H1 (cell line): ENCODE data around the gene CGNL1.

Experiments used
- BCL11A ChIP-seq, 2 experiments: IDR thresholded peaks; one replicate each; pipeline ENCODE4 v1.6.1; 2011; ENCODE audit warnings: low read depth in 2 of 2, low read length in 2 of 2, mild to moderate bottlenecking in 2 of 2
- CHD2 ChIP-seq: IDR thresholded peaks from 2 replicates; pipeline ENCODE4 v1.6.1; 2012; ENCODE audit warnings: low read length, improper control_type of control experiment
- HDAC6 ChIP-seq: IDR thresholded peaks from one replicate; pipeline ENCODE4 v1.7.1; 2012; ENCODE audit warnings: low read depth, mild to moderate bottlenecking, inconsistent platforms, low read length, moderate library complexity
- POLR2A ChIP-seq, 2 experiments: IDR thresholded peaks; 1 replicate in 1 of 2; 2 replicates in 1 of 2; pipeline ENCODE4 v1.6.1; 2011; ENCODE audit warnings: low read depth in 2 of 2, low read length in 2 of 2, mild to moderate bottlenecking in 2 of 2; ENCODE audit errors: control extremely low read depth in 1 of 2
- POLR2AphosphoS5 ChIP-seq: IDR thresholded peaks from 2 replicates; pipeline ENCODE4 v1.6.1; 2011; ENCODE audit warnings: low read depth, low read length
- TBP ChIP-seq: IDR thresholded peaks from 2 replicates; pipeline ENCODE4 v1.6.1; 2011; ENCODE audit warnings: low read depth, low read length, improper control_type of control experiment
- TCF12 ChIP-seq: IDR thresholded peaks from 2 replicates; pipeline ENCODE4 v1.6.1; 2011; ENCODE audit warnings: low read depth, mild to moderate bottlenecking, low read length
- TEAD4 ChIP-seq: IDR thresholded peaks from 2 replicates; pipeline ENCODE4 v1.6.1; 2012; ENCODE audit warnings: low read depth, low read length, inconsistent platforms, mixed read lengths
- ZNF274 ChIP-seq: IDR thresholded peaks from 2 replicates; pipeline ENCODE4 v1.7.0; 2012; ENCODE audit warnings: low read length, borderline replicate concordance; ENCODE audit errors: extremely low read depth
- TF ChIP-seq, protein P1 (sequence below), 3 experiments: IDR thresholded peaks; 1 replicate in 2 of 3; 2 replicates in 1 of 3; pipeline versions ENCODE4 v1.5.1 to v1.6.1; 2011; ENCODE audit warnings: low read length in 3 of 3, mild to moderate bottlenecking in 3 of 3, inconsistent platforms in 2 of 3, low read depth in 1 of 3, moderate library complexity in 1 of 3; ENCODE audit not compliant: insufficient read depth in 1 of 3; ENCODE audit errors: control extremely low read depth in 1 of 3
- TF ChIP-seq, protein P2 (sequence below): IDR thresholded peaks from 2 replicates; pipeline ENCODE4 v1.6.1; 2012; ENCODE audit warnings: low read length, inconsistent platforms

DNA sequence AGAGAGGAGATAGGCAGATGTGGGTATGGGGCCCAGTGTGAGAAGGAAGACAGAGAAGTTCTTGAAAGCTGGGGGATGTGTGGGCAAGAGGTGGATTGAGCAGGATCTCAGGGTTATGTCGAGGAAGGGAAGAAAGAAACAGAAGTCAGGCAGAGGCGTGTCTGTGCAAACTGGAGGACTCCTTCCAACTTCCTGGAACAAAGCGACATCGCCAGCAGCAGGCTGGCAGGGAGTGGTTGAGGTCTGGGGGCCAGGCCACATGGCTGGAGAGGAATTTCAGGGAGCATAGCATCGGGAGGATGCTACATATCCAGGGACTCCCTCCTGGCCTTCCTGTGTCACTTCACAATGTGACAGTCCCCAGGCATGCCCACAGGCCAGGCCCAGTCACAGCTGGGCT, 172.5 kb downstream of the CGNL1 start:
- TF ChIP-seq POLR2AphosphoS5 = no peak
- TF ChIP-seq, protein P1, sequence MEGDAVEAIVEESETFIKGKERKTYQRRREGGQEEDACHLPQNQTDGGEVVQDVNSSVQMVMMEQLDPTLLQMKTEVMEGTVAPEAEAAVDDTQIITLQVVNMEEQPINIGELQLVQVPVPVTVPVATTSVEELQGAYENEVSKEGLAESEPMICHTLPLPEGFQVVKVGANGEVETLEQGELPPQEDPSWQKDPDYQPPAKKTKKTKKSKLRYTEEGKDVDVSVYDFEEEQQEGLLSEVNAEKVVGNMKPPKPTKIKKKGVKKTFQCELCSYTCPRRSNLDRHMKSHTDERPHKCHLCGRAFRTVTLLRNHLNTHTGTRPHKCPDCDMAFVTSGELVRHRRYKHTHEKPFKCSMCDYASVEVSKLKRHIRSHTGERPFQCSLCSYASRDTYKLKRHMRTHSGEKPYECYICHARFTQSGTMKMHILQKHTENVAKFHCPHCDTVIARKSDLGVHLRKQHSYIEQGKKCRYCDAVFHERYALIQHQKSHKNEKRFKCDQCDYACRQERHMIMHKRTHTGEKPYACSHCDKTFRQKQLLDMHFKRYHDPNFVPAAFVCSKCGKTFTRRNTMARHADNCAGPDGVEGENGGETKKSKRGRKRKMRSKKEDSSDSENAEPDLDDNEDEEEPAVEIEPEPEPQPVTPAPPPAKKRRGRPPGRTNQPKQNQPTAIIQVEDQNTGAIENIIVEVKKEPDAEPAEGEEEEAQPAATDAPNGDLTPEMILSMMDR (IDR thresholded peaks at IDR 0.05; ENCODE audit: control extremely low read depth in 1 of 3, insufficient read depth in 1 of 3, low read depth in 1 of 3, low read length in 3 of 3) = no peak
- no peak for TF ChIP-seq CHD2
- no peak for TF ChIP-seq POLR2A (IDR thresholded peaks at IDR 0.05; ENCODE audit: control extremely low read depth in 1 of 2, low read depth in 2 of 2, low read length in 2 of 2)
- TF ChIP-seq BCL11A (IDR thresholded peaks at IDR 0.05; ENCODE audit: low read depth in 2 of 2, low read length in 2 of 2) = no peak
- no peak for TF ChIP-seq TCF12
- TF ChIP-seq, protein P2, sequence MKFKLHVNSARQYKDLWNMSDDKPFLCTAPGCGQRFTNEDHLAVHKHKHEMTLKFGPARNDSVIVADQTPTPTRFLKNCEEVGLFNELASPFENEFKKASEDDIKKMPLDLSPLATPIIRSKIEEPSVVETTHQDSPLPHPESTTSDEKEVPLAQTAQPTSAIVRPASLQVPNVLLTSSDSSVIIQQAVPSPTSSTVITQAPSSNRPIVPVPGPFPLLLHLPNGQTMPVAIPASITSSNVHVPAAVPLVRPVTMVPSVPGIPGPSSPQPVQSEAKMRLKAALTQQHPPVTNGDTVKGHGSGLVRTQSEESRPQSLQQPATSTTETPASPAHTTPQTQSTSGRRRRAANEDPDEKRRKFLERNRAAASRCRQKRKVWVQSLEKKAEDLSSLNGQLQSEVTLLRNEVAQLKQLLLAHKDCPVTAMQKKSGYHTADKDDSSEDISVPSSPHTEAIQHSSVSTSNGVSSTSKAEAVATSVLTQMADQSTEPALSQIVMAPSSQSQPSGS = no peak
- TF ChIP-seq HDAC6 = no peak
- TF ChIP-seq TEAD4 = no peak
- TF ChIP-seq ZNF274 = no peak
- no peak for TF ChIP-seq TBP
